ENCODE measurements around the gene MICAL3. TPM values are rescaled to one million over a fixed set of nuclear protein-coding genes. Genes with fewer than 3 reads are reported as not detected.

MICAL3 gene
- total RNA-seq, 1 experiment from 2014 or later, result 47.1 TPM

GRCh38 chr22:17882162-17882561, 142.2 kb downstream of the MICAL3 start:
- Histone ChIP-seq H3K27ac (ENCODE audit: low read length) (no peak overlapping the region), H3K9me3 (ENCODE audit: control insufficient read depth, insufficient read depth, low read depth, low read length) (no peaks in the 10 kb centered on the region), H3K36me3 (ENCODE audit: control insufficient read depth, insufficient read depth, low read length) (no peaks in the 10 kb centered on the region; the same call in none of the 2 replicates), H3K4me1 (ENCODE audit: control insufficient read depth, insufficient read depth, low read length) (no peaks in the 10 kb centered on the region), H3K4me3 (ENCODE audit: low read depth in 2 of 2, low read length in 2 of 2) (no peak overlapping the region), H3K27me3 (ENCODE audit: control insufficient read depth, insufficient read depth, low read length) (no peaks in the 10 kb centered on the region)
- ChIA-PET POLR2A (interaction anchor here (0.6 kb wide), 2 partner anchors 114 to 1380 kb away, joined by 6 to 7 read pairs; no protein-coding TSS in a partner anchor), CTCF (no interaction called here)
- intact Hi-C loops (cut with micrococcal nuclease; ENCODE audit: unreplicated experiment) (no loop called here), in situ Hi-C loops (cut with HindIII; ENCODE audit: low pct_unique_long_range_greater_than_20kb, low sequenced_read_pairs) (no loop called here)
- ATAC-seq (no peak), DNase-seq (ENCODE audit: low read depth, low spot score) (no peak)
- TF ChIP-seq, protein P1, sequence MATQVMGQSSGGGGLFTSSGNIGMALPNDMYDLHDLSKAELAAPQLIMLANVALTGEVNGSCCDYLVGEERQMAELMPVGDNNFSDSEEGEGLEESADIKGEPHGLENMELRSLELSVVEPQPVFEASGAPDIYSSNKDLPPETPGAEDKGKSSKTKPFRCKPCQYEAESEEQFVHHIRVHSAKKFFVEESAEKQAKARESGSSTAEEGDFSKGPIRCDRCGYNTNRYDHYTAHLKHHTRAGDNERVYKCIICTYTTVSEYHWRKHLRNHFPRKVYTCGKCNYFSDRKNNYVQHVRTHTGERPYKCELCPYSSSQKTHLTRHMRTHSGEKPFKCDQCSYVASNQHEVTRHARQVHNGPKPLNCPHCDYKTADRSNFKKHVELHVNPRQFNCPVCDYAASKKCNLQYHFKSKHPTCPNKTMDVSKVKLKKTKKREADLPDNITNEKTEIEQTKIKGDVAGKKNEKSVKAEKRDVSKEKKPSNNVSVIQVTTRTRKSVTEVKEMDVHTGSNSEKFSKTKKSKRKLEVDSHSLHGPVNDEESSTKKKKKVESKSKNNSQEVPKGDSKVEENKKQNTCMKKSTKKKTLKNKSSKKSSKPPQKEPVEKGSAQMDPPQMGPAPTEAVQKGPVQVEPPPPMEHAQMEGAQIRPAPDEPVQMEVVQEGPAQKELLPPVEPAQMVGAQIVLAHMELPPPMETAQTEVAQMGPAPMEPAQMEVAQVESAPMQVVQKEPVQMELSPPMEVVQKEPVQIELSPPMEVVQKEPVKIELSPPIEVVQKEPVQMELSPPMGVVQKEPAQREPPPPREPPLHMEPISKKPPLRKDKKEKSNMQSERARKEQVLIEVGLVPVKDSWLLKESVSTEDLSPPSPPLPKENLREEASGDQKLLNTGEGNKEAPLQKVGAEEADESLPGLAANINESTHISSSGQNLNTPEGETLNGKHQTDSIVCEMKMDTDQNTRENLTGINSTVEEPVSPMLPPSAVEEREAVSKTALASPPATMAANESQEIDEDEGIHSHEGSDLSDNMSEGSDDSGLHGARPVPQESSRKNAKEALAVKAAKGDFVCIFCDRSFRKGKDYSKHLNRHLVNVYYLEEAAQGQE (IDR thresholded peaks at IDR 0.05; ENCODE audit: insufficient read depth in 1 of 2, low read depth in 2 of 2, low read length in 1 of 2), result no peak
- no peak for TF ChIP-seq TCF7L2 (IDR thresholded peaks at IDR 0.05; ENCODE audit: low read depth, low read length)
- no peak for TF ChIP-seq CTCF (IDR thresholded peaks at IDR 0.05)
- no peak for TF ChIP-seq SIN3A (IDR thresholded peaks at IDR 0.05; ENCODE audit: borderline replicate concordance, insufficient read depth, low read depth, low read length)
- TF ChIP-seq POLR2AphosphoS5 (IDR thresholded peaks at IDR 0.05; ENCODE audit: low read depth, low read length), result no peak
- BruUV-seq (replicated peaks), result no TSS peak

DNA sequence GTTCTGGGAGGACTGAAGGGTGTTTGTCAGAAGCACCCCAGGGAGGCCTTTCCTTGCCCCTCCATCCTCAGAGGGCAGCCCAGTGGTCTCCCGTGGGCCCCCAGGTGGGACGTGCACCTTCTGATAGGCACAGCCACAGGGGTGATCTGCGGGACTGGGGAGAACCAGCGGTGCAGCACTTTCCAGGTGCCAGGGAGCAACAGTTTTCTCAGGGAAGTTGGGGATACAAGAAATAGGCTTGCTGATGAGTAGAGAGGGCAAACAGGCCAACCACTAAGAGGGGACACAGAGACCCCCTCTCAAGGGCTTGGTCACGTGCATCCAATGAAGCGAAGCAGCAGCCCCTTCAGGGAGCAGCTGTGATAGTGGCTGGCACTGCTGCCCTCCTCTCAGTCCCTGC, 143.0 kb downstream of the MICAL3 start:
- no peak overlapping the region for H3K27ac ChIP-seq (ENCODE audit: low read length)
- in situ Hi-C loops (cut with HindIII; ENCODE audit: low pct_unique_long_range_greater_than_20kb, low sequenced_read_pairs), result no loop called here
- intact Hi-C loops (cut with micrococcal nuclease; ENCODE audit: unreplicated experiment), result no loop called here
- DNase-seq (ENCODE audit: low read depth, low spot score) (no peak), ATAC-seq (no peak)
- H3K36me3 ChIP-seq (ENCODE audit: control insufficient read depth, insufficient read depth, low read length), result no peaks in the 10 kb centered on the region; the same call in 1 of the 2 replicates
- no peak for TF ChIP-seq SIN3A (IDR thresholded peaks at IDR 0.05; ENCODE audit: borderline replicate concordance, insufficient read depth, low read depth, low read length)
- TF ChIP-seq POLR2AphosphoS5 (IDR thresholded peaks at IDR 0.05; ENCODE audit: low read depth, low read length), result no peak
- TF ChIP-seq CTCF (IDR thresholded peaks at IDR 0.05), result no peak
- no peak for TF ChIP-seq TCF7L2 (IDR thresholded peaks at IDR 0.05; ENCODE audit: low read depth, low read length)
- TF ChIP-seq, protein P1 (IDR thresholded peaks at IDR 0.05; ENCODE audit: insufficient read depth in 1 of 2, low read depth in 2 of 2, low read length in 1 of 2), result no peak
- no peaks in the 10 kb centered on the region for H3K9me3 ChIP-seq (ENCODE audit: control insufficient read depth, insufficient read depth, low read depth, low read length)
- no peak overlapping the region for H3K4me3 ChIP-seq (ENCODE audit: low read depth in 2 of 2, low read length in 2 of 2)
- CTCF ChIA-PET, result no interaction called here
- BruUV-seq (replicated peaks), result no TSS peak
- POLR2A ChIA-PET, result no interaction called here
- H3K4me1 ChIP-seq (ENCODE audit: control insufficient read depth, insufficient read depth, low read length), result no peaks in the 10 kb centered on the region
- no peaks in the 10 kb centered on the region for H3K27me3 ChIP-seq (ENCODE audit: control insufficient read depth, insufficient read depth, low read length)

All from Panc1 (cell line).